Astrocyte (in vitro differentiated cells and primary cell): Measurements from ENCODE around the gene PRSS33. TPM values are rescaled to one million over a fixed set of nuclear protein-coding genes. Genes with fewer than 3 reads are reported as not detected.

Experiments
- DNase-seq: peaks from one replicate; pipeline ENCODE4 v3.0.0-alpha.2; 2010; ENCODE audit warnings: low read depth
- FAIRE-seq: peaks from 2 replicates; lab custom pipeline; 2011; peaks lifted over from hg19 to GRCh38; lab: Jason Lieb, UNC
- H2AFZ ChIP-seq: 2 replicates; pipeline ENCODE4 v1.6.0; 2012; ENCODE audit warnings: low read depth, low read length, inconsistent platforms
- H3K27ac ChIP-seq: 2 replicates; pipeline ENCODE4 v1.5.1; 2011; ENCODE audit warnings: low read depth, low read length, inconsistent platforms
- H3K27me3 ChIP-seq: 2 replicates; pipeline ENCODE4 v1.6.0; 2011; ENCODE audit warnings: low read length, inconsistent platforms; ENCODE audit not compliant: insufficient read depth
- H3K36me3 ChIP-seq: 2 replicates; pipeline ENCODE4 v1.5.1; 2011; ENCODE audit warnings: low read length, inconsistent platforms; ENCODE audit not compliant: insufficient read depth
- H3K4me1 ChIP-seq: 2 replicates; pipeline ENCODE4 v1.5.1; 2011; ENCODE audit warnings: low read length, inconsistent platforms; ENCODE audit not compliant: insufficient read depth
- H3K4me2 ChIP-seq: 2 replicates; pipeline ENCODE4 v1.6.0; 2012; ENCODE audit warnings: low read length, inconsistent platforms
- H3K4me3 ChIP-seq: 2 replicates; pipeline ENCODE4 v1.5.1; 2011; ENCODE audit warnings: low read depth, mild to moderate bottlenecking, low read length, inconsistent platforms; ENCODE audit not compliant: insufficient read depth
- H3K79me2 ChIP-seq: 2 replicates; pipeline ENCODE4 v1.6.0; 2012; ENCODE audit warnings: mild to moderate bottlenecking, low read length, inconsistent platforms; ENCODE audit not compliant: insufficient read depth
- H3K9ac ChIP-seq: 2 replicates; pipeline ENCODE4 v1.6.0; 2012; ENCODE audit warnings: mild to moderate bottlenecking, low read length, inconsistent platforms
- H3K9me3 ChIP-seq: 2 replicates; pipeline ENCODE4 v1.5.1; 2012; ENCODE audit warnings: low read depth, mild to moderate bottlenecking, low read length, inconsistent platforms; ENCODE audit not compliant: insufficient read depth
- H4K20me1 ChIP-seq: 2 replicates; pipeline ENCODE4 v1.6.0; 2012; ENCODE audit warnings: low read length, inconsistent platforms; ENCODE audit not compliant: insufficient read depth
- H3K27ac Mint-ChIP-seq: one replicate; pipeline ENCODE4 v1.8.0; 2021; ENCODE audit warnings: mild to moderate bottlenecking, mixed read lengths; ENCODE audit not compliant: unreplicated experiment
- H3K27me3 Mint-ChIP-seq: one replicate; pipeline ENCODE4 v1.8.0; 2021; ENCODE audit warnings: low read depth, mixed read lengths; ENCODE audit not compliant: unreplicated experiment
- H3K36me3 Mint-ChIP-seq: one replicate; pipeline ENCODE4 v1.8.0; 2021; ENCODE audit warnings: low read depth, mixed read lengths; ENCODE audit not compliant: unreplicated experiment
- H3K4me1 Mint-ChIP-seq: one replicate; pipeline ENCODE4 v1.8.0; 2021; ENCODE audit warnings: low read depth, mixed read lengths; ENCODE audit not compliant: unreplicated experiment
- H3K4me3 Mint-ChIP-seq: one replicate; pipeline ENCODE4 v1.8.0; 2021; ENCODE audit warnings: mild to moderate bottlenecking, moderate library complexity, mixed read lengths; ENCODE audit not compliant: unreplicated experiment
- H3K9me3 Mint-ChIP-seq: one replicate; pipeline ENCODE4 v1.8.0; 2021; ENCODE audit warnings: mild to moderate bottlenecking, mixed read lengths; ENCODE audit not compliant: unreplicated experiment
- EZH2 ChIP-seq: IDR thresholded peaks from 2 replicates; pipeline ENCODE4 v1.6.1; 2012; ENCODE audit warnings: mild to moderate bottlenecking, low read length, inconsistent platforms; ENCODE audit not compliant: insufficient read depth
- total RNA-seq: library from RNA; stranded (reverse); gene quantifications from 2 replicates; pipeline ENCODE4 v1.2.1, GENCODE V29; 2021
- TF ChIP-seq, protein P1 (sequence below): IDR thresholded peaks from 2 replicates; pipeline ENCODE4 v1.5.1; 2011; ENCODE audit warnings: low read depth, mild to moderate bottlenecking, inconsistent platforms, low read length, moderate library complexity; ENCODE audit not compliant: insufficient read depth

PRSS33 gene
- total RNA-seq, 1 donor from 2014 or later: not detected

DNA sequence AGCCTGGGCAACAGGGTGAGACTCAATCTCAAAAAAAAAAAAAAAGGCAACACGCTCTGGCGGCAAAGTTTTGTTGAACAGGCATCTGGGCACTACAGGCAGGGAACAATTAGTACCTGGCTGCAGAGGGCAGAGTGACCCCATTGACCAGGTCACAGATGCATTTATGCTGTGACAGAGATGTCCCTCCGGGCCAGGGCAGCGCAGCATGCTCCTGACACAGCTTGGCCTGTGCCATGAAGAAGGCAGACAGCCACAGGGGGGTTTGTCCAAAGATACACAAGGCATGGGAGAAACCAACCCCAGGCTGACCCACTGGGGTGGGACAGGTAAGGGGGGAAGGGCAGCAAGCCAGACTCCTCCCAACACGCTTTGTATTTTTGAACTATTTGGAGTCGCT, 42.6 kb downstream of the PRSS33 start:
- no peak for TF ChIP-seq EZH2
- TF ChIP-seq, protein P1, sequence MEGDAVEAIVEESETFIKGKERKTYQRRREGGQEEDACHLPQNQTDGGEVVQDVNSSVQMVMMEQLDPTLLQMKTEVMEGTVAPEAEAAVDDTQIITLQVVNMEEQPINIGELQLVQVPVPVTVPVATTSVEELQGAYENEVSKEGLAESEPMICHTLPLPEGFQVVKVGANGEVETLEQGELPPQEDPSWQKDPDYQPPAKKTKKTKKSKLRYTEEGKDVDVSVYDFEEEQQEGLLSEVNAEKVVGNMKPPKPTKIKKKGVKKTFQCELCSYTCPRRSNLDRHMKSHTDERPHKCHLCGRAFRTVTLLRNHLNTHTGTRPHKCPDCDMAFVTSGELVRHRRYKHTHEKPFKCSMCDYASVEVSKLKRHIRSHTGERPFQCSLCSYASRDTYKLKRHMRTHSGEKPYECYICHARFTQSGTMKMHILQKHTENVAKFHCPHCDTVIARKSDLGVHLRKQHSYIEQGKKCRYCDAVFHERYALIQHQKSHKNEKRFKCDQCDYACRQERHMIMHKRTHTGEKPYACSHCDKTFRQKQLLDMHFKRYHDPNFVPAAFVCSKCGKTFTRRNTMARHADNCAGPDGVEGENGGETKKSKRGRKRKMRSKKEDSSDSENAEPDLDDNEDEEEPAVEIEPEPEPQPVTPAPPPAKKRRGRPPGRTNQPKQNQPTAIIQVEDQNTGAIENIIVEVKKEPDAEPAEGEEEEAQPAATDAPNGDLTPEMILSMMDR: no peak
- Histone ChIP-seq H3K9me3 (no peaks in the 10 kb centered on the region), H3K27me3 (no peaks in the 10 kb centered on the region), H3K36me3 (no peaks in the 10 kb centered on the region), H3K4me1 (no peaks in the 10 kb centered on the region), H3K27ac (no peak overlapping the region), H3K4me3 (no peak overlapping the region), H3K9ac (no peak overlapping the region), H2AFZ (no peak overlapping the region), H3K4me2 (no peak overlapping the region), H3K79me2 (no peaks in the 10 kb centered on the region), H4K20me1 (no peaks in the 10 kb centered on the region)
- DNase-seq (no peak), FAIRE-seq (no peak)
- H3K4me1 Mint-ChIP-seq: no peaks in the 10 kb centered on the region
- no peak overlapping the region for H3K27ac Mint-ChIP-seq
- H3K4me3 Mint-ChIP-seq: no peak overlapping the region
- H3K36me3 Mint-ChIP-seq: peaks cover 14% of the 10 kb centered on the region
- H3K9me3 Mint-ChIP-seq: no peaks in the 10 kb centered on the region
- H3K27me3 Mint-ChIP-seq: peaks cover 10% of the 10 kb centered on the region

DNA sequence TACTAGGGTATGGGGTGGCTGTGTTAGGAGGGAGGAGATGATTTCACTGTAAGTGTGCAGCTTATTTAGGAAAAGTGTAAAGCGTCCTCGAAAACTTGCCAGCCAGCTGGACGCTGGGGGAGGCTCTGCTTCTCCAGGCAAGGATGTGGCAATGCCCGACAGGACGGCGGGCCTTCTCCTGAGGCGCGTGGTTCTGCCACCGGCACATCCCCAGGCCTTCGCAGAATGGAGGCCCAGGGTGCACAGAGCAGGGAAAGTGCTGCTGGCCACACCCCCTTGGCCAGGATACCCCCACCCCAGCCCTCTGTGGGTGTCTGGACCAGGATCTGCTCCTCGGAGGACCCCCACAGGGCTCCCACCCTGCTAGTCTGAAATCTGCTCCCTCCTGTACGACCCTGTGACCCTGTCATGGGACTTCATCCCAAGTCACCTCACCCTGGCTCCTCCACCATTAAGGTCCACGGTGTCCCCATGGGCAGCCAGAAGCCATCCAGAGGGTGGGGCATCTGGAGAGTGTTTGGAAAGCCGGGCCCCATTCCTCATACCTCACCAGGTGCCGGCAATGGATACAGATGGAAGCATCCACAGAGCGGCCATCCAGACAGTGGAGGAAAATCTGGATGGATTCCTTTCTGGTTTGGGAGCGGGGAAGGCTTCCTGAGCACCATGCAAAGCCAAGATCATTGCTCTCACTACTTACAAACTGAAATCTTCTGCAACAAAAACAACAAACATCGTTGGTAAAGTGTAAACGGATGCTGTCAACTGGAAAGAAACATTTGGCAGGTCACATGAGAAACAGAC, 44.2 kb downstream of the PRSS33 start:
- no peaks in the 10 kb centered on the region for H4K20me1 ChIP-seq
- H3K9ac ChIP-seq: no peak overlapping the region
- H2AFZ ChIP-seq: no peak overlapping the region
- H3K4me1 Mint-ChIP-seq: no peaks in the 10 kb centered on the region
- H3K36me3 ChIP-seq: no peaks in the 10 kb centered on the region
- no peaks in the 10 kb centered on the region for H3K9me3 ChIP-seq
- FAIRE-seq: no peak
- H3K4me2 ChIP-seq: no peak overlapping the region
- no peak overlapping the region for H3K27ac ChIP-seq
- no peaks in the 10 kb centered on the region for H3K9me3 Mint-ChIP-seq
- no peak for TF ChIP-seq EZH2
- TF ChIP-seq, protein P1: no peak
- no peaks in the 10 kb centered on the region for H3K79me2 ChIP-seq
- H3K27me3 Mint-ChIP-seq: peaks cover 10% of the 10 kb centered on the region
- H3K4me1 ChIP-seq: no peaks in the 10 kb centered on the region
- no peak for DNase-seq
- H3K27me3 ChIP-seq: no peaks in the 10 kb centered on the region
- H3K4me3 ChIP-seq: no peak overlapping the region
- peaks cover 12% of the 10 kb centered on the region for H3K36me3 Mint-ChIP-seq
- H3K4me3 Mint-ChIP-seq: no peak overlapping the region
- no peak overlapping the region for H3K27ac Mint-ChIP-seq

DNA sequence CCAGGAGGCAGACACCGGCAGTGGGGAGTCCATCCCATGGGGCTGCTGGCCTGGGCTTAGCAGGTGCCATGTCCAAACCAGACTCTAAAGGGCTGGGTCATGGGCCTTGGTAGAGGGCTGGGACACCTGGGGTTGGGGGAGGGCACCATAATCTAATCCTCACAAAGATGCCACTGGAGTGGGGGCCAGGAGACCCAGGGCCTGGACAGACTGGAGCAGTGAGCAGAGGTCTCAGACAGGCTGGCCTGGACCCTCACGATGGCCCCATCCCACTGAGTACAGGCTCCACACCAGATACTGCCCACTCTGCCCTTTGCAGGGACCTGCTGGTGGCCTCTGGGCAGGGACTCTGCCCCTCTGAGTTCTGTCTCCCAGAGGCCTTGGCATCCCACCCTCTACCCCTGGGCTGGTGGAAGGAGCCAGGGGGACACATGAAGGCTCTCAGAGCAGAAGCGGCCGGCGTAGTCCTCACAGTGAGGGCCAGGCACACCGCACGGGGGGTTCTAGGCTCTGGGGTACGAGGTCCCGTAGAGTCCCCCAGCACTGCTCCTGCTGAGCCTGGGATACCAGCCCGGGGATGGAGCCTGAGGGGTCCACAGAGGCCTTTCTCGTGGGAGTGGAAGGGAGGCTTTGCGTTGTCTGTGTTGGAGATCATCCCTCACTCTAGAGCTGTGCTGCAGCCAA, 44.9 kb downstream of the PRSS33 start:
- Mint-ChIP-seq H3K36me3 (peaks cover 12% of the 10 kb centered on the region), H3K4me3 (no peak overlapping the region), H3K9me3 (no peaks in the 10 kb centered on the region), H3K27ac (no peak overlapping the region), H3K4me1 (no peaks in the 10 kb centered on the region), H3K27me3 (peaks cover 10% of the 10 kb centered on the region)
- no peak overlapping the region for H3K27ac ChIP-seq
- H4K20me1 ChIP-seq: no peaks in the 10 kb centered on the region
- H3K36me3 ChIP-seq: no peaks in the 10 kb centered on the region
- no peak overlapping the region for H2AFZ ChIP-seq
- no peaks in the 10 kb centered on the region for H3K4me1 ChIP-seq
- no peaks in the 10 kb centered on the region for H3K9me3 ChIP-seq
- no peak overlapping the region for H3K4me3 ChIP-seq
- H3K79me2 ChIP-seq: no peaks in the 10 kb centered on the region
- H3K27me3 ChIP-seq: no peaks in the 10 kb centered on the region
- no peak for TF ChIP-seq EZH2
- TF ChIP-seq, protein P1: no peak
- no peak overlapping the region for H3K9ac ChIP-seq
- no peak for DNase-seq
- FAIRE-seq: no peak
- H3K4me2 ChIP-seq: no peak overlapping the region
